A673 (cell line): ENCODE results near the gene TRAK1. TPM values are rescaled to one million over a fixed set of nuclear protein-coding genes. Genes with fewer than 3 reads are reported as not detected.

Experiments
- BruUV-seq: library from RNA; stranded (reverse); fragments of 400-500 nt; replicated peaks from 2 replicates; lab custom pipeline; 2021; lab: Mats Ljungman, UMichigan
- CTCF ChIA-PET: fragments of 300-600 bp; sonication (Branson Sonifier 250); formaldehyde crosslinking; loops from one replicate; lab custom pipeline; 2022; ENCODE audit warnings: antibody characterized with exemption; lab: Charles Lee
- POLR2A ChIA-PET: fragments of 300-600 bp; sonication (Branson Sonifier 250); formaldehyde crosslinking; loops from one replicate; lab custom pipeline; 2022; ENCODE audit warnings: antibody characterized with exemption; ENCODE audit not compliant: low non-redundant PET; lab: Charles Lee
- DNase-seq: peaks from one replicate; pipeline ENCODE4 v3.0.0-alpha.2; 2015; ENCODE audit warnings: low spot score
- H3K27ac ChIP-seq: fragments of 200-600 bp; sonication (generic); 2 replicates; pipeline ENCODE4 v1.5.1; 2016; ENCODE audit warnings: mixed run types, low read depth, mild to moderate bottlenecking, mixed read lengths, antibody characterized with exemption, low read length; ENCODE audit not compliant: poor library complexity, severe bottlenecking
- H3K27me3 ChIP-seq: fragments of 200-600 bp; sonication (generic); replicated peaks from 2 replicates; pipeline ENCODE4 v1.6.1; 2017; ENCODE audit warnings: mixed run types, low read depth, mild to moderate bottlenecking, mixed read lengths, antibody characterized with exemption, low read length; ENCODE audit not compliant: insufficient read depth, poor library complexity
- H3K36me3 ChIP-seq: fragments of 200-600 bp; sonication (generic); 2 replicates; pipeline ENCODE4 v1.6.1; 2016; ENCODE audit warnings: mixed run types, mild to moderate bottlenecking, mixed read lengths, antibody characterized with exemption, low read length; ENCODE audit not compliant: insufficient read depth, poor library complexity, severe bottlenecking
- H3K4me1 ChIP-seq: fragments of 200-600 bp; sonication (generic); 2 replicates; pipeline ENCODE4 v1.6.1; 2017; ENCODE audit warnings: mixed run types, mild to moderate bottlenecking, mixed read lengths, antibody characterized with exemption, low read length; ENCODE audit not compliant: insufficient read depth, poor library complexity, severe bottlenecking
- H3K4me3 ChIP-seq: fragments of 200-600 bp; sonication (generic); 2 replicates; pipeline ENCODE4 v1.5.1; 2016; ENCODE audit warnings: low read depth, mixed run types, mild to moderate bottlenecking, mixed read lengths, low read length; ENCODE audit not compliant: poor library complexity, severe bottlenecking
- H3K9me3 ChIP-seq: fragments of 200-600 bp; sonication (generic); 2 replicates; pipeline ENCODE4 v1.6.1; 2016; ENCODE audit warnings: mixed run types, low read depth, mild to moderate bottlenecking, mixed read lengths, antibody characterized with exemption, low read length; ENCODE audit not compliant: poor library complexity, severe bottlenecking
- EZH2 ChIP-seq: fragments of 200-600 bp; sonication (generic); IDR thresholded peaks from 2 replicates; pipeline ENCODE4 v1.6.1; 2017; ENCODE audit warnings: borderline replicate concordance, low read depth, mild to moderate bottlenecking, mixed read lengths, antibody characterized with exemption, low read length; ENCODE audit not compliant: poor library complexity, severe bottlenecking
- intact Hi-C: fragments of 100-400 bp; cut with micrococcal nuclease; formaldehyde crosslinking; loops from one replicate; pipeline ENCODE4 v1.10.0; 2022; ENCODE audit not compliant: unreplicated experiment
- total RNA-seq: library from RNA; stranded (reverse); gene quantifications from 2 replicates; pipeline ENCODE4 v1.2.3, GENCODE V29; 2021
- TF ChIP-seq, protein P1 (sequence below): fragments of 300-800, 200-600 bp; sonication (generic); conservative IDR thresholded peaks from 2 replicates; pipeline ENCODE4 v1.5.1; 2017; ENCODE audit warnings: low read depth, mild to moderate bottlenecking, antibody characterized with exemption, low read length, moderate library complexity, mixed read lengths

Gene TRAK1
- total RNA-seq, 1 experiment from 2014 or later, result 16.3 TPM

- TF ChIP-seq, protein P1, sequence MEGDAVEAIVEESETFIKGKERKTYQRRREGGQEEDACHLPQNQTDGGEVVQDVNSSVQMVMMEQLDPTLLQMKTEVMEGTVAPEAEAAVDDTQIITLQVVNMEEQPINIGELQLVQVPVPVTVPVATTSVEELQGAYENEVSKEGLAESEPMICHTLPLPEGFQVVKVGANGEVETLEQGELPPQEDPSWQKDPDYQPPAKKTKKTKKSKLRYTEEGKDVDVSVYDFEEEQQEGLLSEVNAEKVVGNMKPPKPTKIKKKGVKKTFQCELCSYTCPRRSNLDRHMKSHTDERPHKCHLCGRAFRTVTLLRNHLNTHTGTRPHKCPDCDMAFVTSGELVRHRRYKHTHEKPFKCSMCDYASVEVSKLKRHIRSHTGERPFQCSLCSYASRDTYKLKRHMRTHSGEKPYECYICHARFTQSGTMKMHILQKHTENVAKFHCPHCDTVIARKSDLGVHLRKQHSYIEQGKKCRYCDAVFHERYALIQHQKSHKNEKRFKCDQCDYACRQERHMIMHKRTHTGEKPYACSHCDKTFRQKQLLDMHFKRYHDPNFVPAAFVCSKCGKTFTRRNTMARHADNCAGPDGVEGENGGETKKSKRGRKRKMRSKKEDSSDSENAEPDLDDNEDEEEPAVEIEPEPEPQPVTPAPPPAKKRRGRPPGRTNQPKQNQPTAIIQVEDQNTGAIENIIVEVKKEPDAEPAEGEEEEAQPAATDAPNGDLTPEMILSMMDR, result no peak
- no peak for TF ChIP-seq EZH2
- no peaks in the 10 kb centered on the region for H3K9me3 ChIP-seq
- no peak overlapping the region for H3K4me3 ChIP-seq
- no peaks in the 10 kb centered on the region for H3K36me3 ChIP-seq
- H3K27ac ChIP-seq, result no peak overlapping the region
- intact Hi-C loops, result no loop called here
- BruUV-seq, result no TSS peak
- CTCF ChIA-PET, result no interaction called here
- no peak for DNase-seq
- H3K4me1 ChIP-seq, result peaks cover 19% of the 10 kb centered on the region
- POLR2A ChIA-PET, result no interaction called here
- no peaks in the 10 kb centered on the region for H3K27me3 ChIP-seq
Observed at GRCh38 chr3:42081838-42082473, 9.2 kb upstream of the TRAK1 start.

DNA sequence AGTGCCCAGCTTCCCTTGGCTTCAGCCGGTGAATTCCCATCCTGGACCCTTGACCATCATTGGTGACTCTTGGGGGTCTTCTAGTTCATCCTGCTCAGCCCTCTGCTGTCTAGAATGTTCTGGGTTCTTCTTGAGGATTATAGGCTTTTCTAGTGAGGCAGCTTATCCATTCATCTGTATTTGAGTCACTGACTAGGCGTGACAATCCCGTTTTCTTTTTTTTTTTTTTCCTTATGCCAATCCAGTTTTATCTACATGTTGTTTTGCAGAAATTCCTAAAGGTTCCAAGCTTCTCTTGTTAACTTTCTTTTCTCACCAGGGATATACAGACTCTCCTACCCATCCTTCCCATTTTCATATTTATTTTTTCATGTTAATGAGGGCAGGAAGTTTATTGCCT, 6.6 kb upstream of the TRAK1 start:
- Histone ChIP-seq H3K4me1 (peaks cover 19% of the 10 kb centered on the region), H3K36me3 (no peaks in the 10 kb centered on the region), H3K27ac (no peak overlapping the region), H3K4me3 (no peak overlapping the region), H3K9me3 (no peaks in the 10 kb centered on the region), H3K27me3 (no peaks in the 10 kb centered on the region)
- no TSS peak for BruUV-seq
- TF ChIP-seq, protein P1, result no peak
- no peak for TF ChIP-seq EZH2
- DNase-seq, result no peak
- intact Hi-C loops, result no loop called here
- POLR2A ChIA-PET, result no interaction called here
- CTCF ChIA-PET, result no interaction called here

GRCh38 chr3:42085641-42086376, 5.3 kb upstream of the TRAK1 start:
- H3K4me3 ChIP-seq, result no peak overlapping the region
- DNase-seq, result no peak
- CTCF ChIA-PET, result interaction anchor here (0.6 kb wide), 1 partner anchor 88 kb away, joined by 3 read pairs; no protein-coding TSS in a partner anchor
- no peaks in the 10 kb centered on the region for H3K9me3 ChIP-seq
- H3K27ac ChIP-seq, result no peak overlapping the region
- intact Hi-C loops, result no loop called here
- H3K36me3 ChIP-seq, result no peaks in the 10 kb centered on the region
- H3K27me3 ChIP-seq, result no peaks in the 10 kb centered on the region
- POLR2A ChIA-PET, result no interaction called here
- peaks cover 12% of the 10 kb centered on the region for H3K4me1 ChIP-seq
- TF ChIP-seq, protein P1, result no peak
- TF ChIP-seq EZH2, result no peak
- BruUV-seq, result no TSS peak
